SK-MEL-5 (cell line): Measurements from ENCODE around the gene UBE2L3. TPM values are rescaled to one million over a fixed set of nuclear protein-coding genes. Genes with fewer than 3 reads are reported as not detected.
A peak's percentile ranks its signal among the peaks of the same experiment; 100 is the strongest.
"Not testable (repeated sequence)": the region's sequence is repeated elsewhere in the genome, so short reads cannot be mapped to it uniquely, and the experiment has no call there.

ENCODE experiments used
- DNase-seq: peaks from one replicate; pipeline ENCODE4 v3.0.0-alpha.2; 2016; ENCODE audit warnings: low read depth, low spot score
- in situ Hi-C: cut with HindIII; loops from 2 replicates; pipeline ENCODE4 v1.10.0; 2016; ENCODE audit warnings: low sequenced_read_pairs, high pct_unique_total_duplicates, low pct_unique_long_range_greater_than_20kb
- total RNA-seq: library from RNA; depleted of rRNA; stranded (reverse); fragments of >200 nt; shearing (Covaris generic); gene quantifications from 2 replicates; pipeline ENCODE4 v1.2.3, GENCODE V29; 2014

Gene UBE2L3
- total RNA-seq, 1 experiment from 2014 or later: 82.6 TPM

DNA sequence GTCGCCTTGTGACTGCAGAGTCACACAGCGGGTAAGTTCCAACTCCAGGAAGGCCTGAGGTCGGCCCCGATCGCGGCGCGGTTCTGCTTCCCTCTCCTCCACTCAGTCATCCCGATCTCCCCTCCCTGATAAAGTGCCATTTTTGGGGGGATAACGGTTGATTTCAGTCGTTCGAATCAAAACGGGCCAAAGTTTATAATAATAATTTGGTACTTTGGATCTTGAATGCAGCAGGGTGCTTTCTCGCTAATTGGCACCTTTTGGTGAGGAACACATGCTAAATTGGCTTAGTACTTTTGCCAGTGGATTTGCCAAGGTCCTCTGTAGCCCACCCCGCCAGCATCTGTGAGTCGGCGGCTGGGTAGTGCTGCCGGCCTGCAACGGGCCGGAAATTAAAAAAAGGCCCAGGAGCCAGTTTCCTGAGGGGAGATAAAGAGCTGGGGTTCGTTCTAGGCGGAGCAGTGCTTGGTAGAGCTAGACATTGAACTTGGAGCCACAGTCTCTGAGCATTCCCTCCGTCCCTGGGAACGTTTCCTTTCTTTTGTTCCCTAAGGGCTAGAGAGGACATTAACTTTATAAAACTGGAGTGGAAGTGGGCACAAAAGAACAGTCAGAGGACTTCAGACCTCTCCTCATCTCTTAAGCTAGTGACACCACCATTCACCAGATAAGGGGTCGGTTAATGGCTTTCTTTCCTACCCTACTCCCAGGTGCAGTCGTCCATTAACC is 997 bp downstream of the UBE2L3 start:
- no peak for DNase-seq
- in situ Hi-C loops: no loop called here

DNA sequence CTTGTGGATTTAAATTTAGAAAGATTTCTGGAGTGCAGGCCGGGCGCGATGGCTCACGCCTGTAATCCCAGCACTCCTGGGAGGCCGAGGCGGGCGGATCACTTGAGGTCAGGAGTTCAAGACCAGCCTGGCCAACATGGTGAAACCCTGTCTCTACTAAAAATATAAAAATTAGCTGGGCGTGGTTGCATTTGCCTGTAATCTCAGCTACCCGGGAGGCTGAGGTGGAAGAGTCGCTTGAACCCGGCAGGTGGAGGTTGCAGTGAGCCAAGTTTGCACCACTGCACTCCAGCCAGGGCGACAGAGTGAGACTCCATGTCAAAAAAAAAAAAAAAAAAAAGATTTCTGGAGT is 1.5 kb downstream of the UBE2L3 start:
- DNase-seq, in situ Hi-C loops: not testable (repeated sequence)

DNA sequence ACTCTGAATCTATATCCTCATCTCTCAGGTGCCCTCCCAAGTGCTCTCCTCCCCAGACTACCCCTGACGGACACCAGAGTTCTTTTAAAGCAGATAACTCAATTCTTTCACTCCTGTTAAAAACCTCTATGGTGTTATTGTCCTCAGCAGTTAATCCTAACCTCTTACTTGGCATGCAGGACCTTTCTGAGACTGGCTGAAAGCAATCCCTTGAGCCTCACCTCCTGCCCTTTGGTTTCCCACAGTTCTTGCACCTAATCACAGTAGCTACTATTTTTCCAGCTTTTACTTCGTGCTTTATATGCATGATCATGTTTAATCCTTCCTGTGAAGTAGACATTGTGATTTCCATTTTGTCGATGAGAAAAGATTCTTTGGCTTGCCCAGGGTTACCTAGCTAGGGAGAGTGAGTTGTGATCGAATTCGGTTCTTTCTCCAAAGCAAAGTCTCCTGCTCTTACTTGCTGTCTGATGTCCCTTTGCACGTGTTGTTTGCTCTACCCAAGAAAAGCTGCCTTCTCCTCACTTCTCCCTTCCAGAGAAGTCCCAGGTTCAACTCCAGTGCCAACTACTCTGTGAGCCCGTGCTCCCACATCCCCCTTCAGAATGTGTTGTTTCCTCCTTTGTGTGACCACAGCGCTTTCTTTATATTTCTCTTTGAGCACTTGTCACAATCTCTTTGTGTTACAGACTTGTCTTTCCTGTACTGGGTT is 2.1 kb downstream of the UBE2L3 start:
- in situ Hi-C loops: no loop called here
- no peak for DNase-seq

DNA sequence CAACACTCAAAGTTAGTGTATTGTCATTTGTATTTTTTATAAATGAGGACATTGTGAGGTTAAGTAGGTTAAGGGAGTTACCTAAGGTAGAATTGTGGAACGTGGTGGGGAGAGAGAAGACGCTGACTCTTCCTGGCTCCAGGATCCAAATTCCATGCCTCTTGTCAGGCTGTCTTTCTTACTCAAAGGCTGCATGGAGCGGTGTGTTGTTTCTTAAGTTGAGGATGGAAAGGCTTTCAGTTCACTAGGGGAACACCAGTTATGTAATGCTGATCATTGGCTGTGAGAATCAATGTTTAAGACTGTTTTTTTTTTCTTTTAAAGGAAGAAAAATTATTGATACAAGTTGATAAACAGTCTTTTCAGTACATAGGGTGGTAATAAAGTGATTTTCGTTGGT is 2.9 kb downstream of the UBE2L3 start:
- DNase-seq: no peak
- in situ Hi-C loops: no loop called here

DNA sequence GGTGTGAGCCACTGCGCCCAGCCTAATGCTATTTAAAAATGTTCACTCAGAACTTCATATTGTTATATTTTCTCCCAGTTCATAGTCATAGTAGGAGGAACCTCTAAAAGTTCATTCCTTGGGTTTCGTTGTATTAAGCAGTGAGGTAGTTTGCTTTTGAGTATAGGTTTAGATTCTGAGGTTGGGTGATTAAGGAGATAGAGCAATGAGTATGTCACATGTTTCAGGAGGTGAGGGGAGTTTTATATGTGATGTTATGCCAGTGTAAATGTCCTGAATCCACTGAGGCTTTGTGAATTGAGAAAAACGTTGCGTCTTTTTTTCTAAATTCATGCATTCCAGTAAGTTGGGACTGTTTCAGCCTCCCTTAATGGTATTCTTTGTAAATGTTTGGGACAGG is 4.2 kb downstream of the UBE2L3 start:
- DNase-seq: no peak
- in situ Hi-C loops: no loop called here

DNA sequence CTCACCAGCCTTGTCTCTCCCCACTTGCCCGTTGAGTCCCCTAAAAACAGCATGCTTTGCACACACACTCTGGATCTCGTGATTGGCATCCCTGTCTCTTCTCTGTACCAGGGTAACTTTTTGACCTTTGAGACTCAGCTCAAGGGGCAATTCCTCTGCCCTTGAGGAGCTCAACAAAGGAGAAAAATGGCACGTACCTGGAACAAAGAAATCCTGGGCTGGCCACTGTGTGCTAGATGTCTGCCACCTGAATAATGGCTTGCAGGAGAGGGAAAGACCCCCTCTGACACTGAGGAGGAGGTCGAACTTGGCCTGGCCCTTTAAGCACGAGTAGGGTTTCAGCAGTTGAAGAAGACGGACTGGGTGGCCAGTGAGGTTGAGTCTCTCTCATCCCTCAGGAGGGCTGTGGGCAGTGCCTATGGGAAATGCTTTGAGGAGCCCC is 5.8 kb downstream of the UBE2L3 start:
- in situ Hi-C loops: no loop called here
- no peak for DNase-seq

DNA sequence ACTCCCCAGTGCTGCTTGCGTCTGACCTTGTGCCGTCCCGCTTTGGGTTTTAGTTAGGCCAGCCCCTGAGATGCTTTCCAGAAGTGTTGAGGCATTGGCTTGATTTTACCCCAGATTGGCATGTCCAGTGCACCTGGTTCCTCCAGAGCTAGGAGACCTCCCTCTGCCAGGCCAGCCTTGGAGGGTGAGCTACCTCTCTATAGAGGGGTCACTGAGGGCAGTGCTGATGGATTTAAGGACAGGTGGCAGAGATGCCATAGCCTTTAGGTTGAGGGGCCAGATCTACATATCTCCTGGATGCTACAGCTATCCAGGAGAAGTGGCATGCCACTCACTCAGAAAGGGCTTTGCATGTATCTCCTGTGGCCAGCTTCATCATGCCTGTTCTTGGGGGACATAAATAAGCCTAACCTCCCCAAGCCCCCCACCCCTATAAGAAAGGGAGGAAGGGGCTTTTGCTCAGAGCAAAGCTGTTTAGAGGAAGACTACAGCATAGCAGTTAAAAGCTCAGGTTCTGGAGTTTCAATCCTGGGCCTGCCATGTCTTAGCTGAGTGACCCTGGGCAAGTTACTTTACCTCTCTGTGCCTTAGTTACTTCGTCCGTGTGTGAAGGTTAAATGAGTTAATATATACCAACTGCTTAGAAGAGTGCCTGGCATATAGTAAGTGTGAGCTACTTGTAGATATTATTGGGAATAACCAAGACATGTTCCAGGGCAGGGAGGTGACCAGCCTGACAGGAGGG is 6.4 kb downstream of the UBE2L3 start:
- DNase-seq: no peak
- in situ Hi-C loops: no loop called here

DNA sequence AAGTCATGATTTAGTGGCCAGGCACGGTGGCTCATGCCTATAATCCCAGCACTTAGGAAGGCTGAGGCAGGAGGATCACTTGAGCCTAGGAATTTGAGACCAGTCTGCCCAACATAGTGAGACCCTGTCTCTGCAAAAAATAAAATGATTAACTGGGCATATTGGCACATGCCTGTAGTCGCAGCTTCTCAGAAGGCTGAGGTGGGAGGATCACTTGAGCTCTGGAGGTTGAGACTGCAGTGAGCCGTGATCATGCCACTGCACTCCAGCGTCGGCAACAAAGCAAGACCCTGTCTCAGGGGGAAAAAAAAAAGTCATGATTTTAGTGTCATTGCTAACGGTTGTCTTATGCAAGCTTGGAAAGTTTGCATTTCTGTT is 11.9 kb downstream of the UBE2L3 start:
- in situ Hi-C loops: no loop called here
- DNase-seq: no peak

DNA sequence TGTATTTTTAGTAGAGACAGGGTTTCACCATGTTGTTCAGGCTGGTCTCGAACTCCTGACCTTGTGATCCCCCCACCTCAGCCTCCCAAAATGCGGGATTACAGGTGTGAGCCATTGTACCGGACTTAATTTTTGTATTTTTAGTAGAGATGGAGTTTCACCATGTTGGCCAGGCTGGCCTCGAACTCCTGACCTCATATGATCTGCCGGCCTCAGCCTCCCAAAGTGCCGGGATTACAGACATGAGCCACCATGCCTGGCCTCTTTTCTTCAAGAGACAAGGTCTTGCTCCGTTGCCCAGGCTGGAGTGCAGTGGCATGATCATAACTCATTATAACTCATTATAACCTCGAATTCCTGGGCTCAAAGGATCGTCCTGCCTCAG is 13.1 kb downstream of the UBE2L3 start:
- in situ Hi-C loops, DNase-seq: not testable (repeated sequence)

DNA sequence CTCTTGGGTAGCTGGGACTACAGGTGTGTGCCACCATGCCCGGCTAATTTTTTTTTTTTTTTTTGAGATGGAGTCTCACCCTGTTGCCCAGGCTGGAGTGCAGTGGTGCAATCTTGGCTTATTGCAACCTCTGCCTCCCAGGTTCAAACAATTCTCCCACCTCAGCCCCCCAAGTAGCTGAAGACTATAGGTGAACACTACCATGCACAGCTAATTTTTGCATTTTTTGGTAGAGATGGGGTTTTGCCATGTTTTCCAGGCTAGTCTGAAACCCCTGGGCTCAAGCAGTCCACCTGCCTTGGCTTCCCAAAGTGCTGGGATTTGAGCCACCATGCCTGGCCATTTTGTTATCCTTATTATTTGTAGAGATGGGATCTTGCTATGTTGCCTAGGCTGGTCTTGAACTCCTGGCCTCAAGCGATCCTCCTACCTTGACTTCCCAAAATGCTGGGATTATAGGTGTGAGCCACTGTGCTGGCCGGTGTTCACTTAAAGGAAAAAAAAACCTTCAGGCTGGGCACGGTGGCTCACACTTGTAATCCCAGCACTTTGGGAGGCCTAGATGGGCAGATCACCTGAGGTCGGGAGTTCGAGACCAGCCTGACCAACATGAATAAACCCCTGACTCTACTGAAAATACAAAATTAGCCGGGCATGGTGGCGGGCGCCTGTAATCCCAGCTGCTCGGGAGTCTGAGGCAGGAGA is 13.6 kb downstream of the UBE2L3 start:
- DNase-seq, in situ Hi-C loops: not testable (repeated sequence)

DNA sequence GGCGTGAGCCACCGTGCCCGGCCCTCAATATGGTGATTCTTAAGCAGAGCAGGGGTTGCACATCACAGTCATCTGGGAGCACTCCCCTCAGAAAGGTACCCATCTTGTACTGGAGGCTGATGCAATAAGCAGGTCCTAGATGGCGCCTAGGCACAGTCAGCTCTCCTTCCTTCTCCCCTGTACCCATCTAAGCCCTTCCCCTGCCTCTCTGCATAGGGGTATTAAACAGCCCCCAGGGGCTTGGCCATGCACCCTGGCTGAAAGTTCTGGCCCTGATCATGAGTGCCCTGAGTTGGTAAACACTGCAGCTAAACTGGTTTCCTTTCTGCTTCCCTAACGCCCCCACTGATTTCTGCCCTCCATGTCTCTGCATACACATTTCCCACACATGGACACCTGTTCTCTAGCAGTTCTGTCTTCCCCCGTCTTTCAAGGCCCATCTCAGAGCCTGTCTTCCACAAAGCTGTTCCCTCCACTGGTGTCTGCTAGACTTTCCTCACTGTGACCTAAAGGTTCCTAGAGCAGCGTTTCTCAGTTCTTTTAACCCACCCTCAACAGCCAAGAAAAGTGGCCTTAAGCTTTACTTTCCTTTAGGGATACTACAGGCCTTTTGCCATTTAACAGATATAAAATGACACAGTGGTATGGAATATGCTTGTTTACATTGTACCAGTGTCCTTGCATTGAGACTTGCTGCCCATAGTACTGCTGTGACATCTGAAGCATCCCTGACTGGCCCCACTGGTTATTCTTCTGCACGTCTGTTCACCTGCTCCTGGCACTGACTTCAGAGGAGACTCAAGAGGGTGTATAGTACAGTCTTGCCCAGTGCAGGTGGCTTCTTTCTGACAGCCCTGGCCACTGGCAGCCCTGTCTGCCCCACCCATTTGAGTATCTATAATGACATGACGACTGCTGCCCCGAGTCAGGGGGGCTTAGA is 15.6 kb downstream of the UBE2L3 start:
- in situ Hi-C loops: no loop called here
- DNase-seq: no peak

DNA sequence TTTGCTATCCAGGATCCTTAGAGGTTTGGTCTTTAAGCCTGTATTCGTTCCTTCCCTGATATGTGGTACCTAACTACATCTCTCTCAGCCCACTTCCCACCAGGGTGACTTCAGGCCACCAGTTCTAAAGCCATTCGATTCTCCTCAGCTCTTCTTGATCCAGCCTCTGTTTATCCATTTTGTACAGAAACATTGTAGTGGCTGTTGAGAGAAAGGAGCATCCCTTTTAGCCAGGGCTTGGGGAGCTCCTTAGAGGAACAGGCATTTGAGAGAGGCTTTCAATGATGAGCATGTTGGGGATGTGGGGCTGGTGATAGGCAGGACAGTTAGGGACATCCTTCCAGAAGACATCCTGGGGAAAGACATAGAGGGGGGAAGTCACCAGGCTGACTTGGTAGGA is 17.9 kb downstream of the UBE2L3 start:
- in situ Hi-C loops: no loop called here
- no peak for DNase-seq

DNA sequence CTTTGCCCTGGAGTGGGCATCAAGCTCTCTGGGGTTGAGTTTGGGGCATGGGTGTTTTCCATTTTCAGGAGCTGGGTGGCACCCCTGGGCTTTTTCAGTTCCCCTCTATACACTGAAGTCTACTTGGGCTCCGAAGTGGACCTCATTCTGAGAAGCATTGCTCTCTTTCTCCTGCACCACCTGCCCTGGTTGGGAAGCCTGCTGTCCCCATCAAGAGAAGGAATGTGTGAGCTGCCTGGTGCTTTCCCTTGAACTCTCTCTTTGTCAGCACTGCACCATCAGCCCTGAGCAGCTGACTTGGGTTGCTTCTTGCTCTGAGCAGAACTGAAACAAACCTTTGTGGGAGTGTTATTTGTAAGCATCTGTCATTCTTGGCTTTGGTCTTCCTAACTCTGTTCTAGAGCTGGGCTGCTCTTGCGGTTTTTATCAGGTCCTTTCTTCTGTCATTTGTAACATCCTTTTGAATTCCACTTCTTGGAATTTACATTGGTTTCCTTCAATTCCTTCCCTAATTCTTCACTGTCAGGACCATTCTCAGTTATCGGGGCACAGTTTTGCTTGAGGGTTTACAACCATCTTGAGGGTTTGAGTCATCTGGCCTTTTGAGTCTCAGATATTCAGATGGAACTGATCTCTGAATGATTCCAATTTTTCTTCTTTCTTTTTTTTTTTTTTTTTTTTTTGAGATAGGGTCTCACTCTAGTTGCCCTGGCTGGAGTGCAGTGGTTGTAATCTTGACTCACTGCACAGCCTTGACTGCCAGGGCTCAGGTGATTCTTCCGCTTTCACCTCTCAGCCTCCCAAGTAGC is 20.5 kb downstream of the UBE2L3 start:
- in situ Hi-C loops: no loop called here

DNA sequence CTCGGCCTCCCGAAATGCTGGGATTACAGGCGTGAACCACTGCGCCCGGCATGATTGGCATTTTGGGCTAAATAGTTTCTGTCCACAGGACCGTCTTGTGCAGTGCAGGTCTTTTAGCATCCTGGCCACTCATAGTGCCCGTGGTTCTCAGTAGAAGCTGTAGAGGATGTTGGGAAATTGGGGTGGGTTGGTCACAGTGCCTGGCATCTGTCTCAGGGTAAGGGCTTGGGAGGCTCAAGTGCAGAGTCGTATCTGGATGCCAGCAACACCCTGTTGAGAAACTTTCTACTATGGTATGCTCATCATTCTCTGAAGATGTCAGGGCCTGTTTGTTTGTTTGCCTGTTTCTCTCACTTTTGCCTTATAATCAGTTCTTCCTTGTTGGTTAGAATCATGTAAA is 21.9 kb downstream of the UBE2L3 start:
- in situ Hi-C loops: no loop called here
- DNase-seq: no peak

More for the DNA sequence above, 20.5 kb downstream of the UBE2L3 start:
- DNase-seq: peak; percentile 87

DNA sequence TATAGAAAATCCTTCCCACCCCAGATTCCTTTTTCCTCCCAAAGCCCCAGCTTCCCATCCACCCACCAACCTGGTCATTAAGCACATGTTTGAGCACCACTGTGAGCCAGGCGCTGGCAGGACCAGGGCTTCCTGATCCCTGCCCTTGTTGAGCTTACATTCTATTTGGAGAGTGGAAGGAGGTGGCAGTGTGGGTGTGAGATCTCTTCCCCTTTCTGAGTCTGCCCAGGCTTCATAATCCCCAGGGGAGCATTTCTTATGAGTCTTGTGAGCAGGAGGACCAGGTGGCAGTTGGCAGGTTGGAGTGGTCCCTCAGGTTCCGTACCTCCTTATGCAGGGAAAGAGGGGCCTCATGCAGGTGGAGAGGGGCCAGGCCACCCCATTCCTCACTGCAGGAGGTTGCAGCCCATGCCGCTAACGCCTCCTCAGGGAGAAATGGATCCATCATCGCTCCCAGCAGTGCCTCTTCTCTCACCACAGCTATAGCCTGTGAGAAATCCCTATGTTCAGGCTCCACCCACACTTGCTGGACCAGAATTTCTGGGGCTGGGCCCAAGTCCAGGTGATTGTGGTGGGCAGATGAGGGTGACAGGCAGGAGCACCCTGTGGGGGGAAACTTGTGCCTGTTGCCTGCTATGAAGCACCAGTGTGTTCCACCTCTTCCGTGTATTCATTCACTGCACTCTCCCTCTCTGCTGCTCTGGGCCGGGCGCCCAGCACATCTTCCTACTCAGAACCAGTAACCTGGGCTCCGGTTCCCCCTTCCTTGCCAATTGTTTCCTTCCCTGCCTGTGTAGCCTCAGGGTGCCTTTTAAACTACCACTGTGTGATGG is 23.5 kb downstream of the UBE2L3 start:
- no peak for DNase-seq
- in situ Hi-C loops: no loop called here

DNA sequence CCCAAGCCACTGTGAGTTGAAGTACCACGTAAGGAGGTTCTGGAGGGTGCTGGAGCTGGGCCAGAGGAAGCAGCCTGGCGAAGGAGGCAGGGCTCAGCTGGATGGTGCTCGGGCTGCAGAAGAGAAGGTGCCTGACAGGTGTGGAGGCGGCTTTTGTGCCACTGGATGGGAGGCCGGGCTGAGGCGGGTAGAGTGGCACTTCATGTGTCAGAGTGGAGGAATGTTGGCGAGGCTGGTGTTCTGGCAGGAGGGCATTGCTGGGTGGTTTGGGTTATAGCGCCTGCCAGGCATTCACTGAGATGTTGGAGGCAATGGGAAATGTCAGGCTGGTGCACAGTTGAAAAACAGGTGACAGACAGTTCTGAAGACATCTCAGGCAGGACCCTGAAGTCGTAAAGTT is 24.2 kb downstream of the UBE2L3 start:
- no peak for DNase-seq

More for the DNA sequence above, 24.2 kb downstream of the UBE2L3 start:
- in situ Hi-C loops: no loop called here
